PC-3 (cell line): ENCODE results near the gene ITPRIP. TPM values are rescaled to one million over a fixed set of nuclear protein-coding genes. Genes with fewer than 3 reads are reported as not detected.

Experiments
- ATAC-seq: fragments of 200-7000 bp; cut with Tn5 transposase; 2 replicates; pipeline ENCODE4 v1.9.1; 2020; ENCODE audit warnings: mild to moderate bottlenecking, moderate library complexity
- BruUV-seq: library from RNA; stranded (reverse); fragments of 400-500 nt; replicated peaks from 2 replicates; lab custom pipeline; 2021; lab: Mats Ljungman, UMichigan
- CTCF ChIA-PET: fragments of 300-600 bp; sonication (Branson Sonifier 250); formaldehyde crosslinking; loops from one replicate; lab custom pipeline; 2022; ENCODE audit warnings: antibody characterized with exemption; lab: Charles Lee
- POLR2A ChIA-PET: fragments of 300-600 bp; sonication (Branson Sonifier 250); formaldehyde crosslinking; loops from one replicate; lab custom pipeline; 2022; ENCODE audit warnings: antibody characterized with exemption; ENCODE audit not compliant: unreplicated experiment; lab: Charles Lee
- DNase-seq: peaks from one replicate; pipeline ENCODE4 v3.0.0-alpha.2; 2015
- H2AFZ ChIP-seq: fragments of 300-600 bp; sonication (generic); 2 replicates; pipeline ENCODE4 v1.6.0; 2016; ENCODE audit warnings: antibody characterized with exemption, low read length
- H3F3A ChIP-seq: fragments of 300-600 bp; sonication (generic); one replicate; pipeline ENCODE4 v1.6.0; 2017; ENCODE audit warnings: antibody characterized with exemption, low read length, control low read depth, mild to moderate bottlenecking; ENCODE audit not compliant: unreplicated experiment
- H3K27ac ChIP-seq: fragments of 300-600 bp; sonication (generic); 2 replicates; pipeline ENCODE4 v1.5.1; 2016; ENCODE audit warnings: mild to moderate bottlenecking, low read length
- H3K27me3 ChIP-seq: fragments of 300-600 bp; sonication (generic); 2 replicates; pipeline ENCODE4 v1.6.1; 2016; ENCODE audit warnings: low read length, mixed read lengths
- H3K36me3 ChIP-seq: fragments of 300-600 bp; sonication (generic); 2 replicates; pipeline ENCODE4 v1.6.1; 2016; ENCODE audit warnings: low read depth, mixed run types, low read length, mixed read lengths
- H3K4me1 ChIP-seq: fragments of 300-600 bp; sonication (generic); 2 replicates; pipeline ENCODE4 v1.5.1; 2016; ENCODE audit warnings: low read length; ENCODE audit not compliant: insufficient read depth
- H3K4me2 ChIP-seq: fragments of 300-600 bp; sonication (generic); 2 replicates; pipeline ENCODE4 v1.6.0; 2016; ENCODE audit warnings: low read length
- H3K4me3 ChIP-seq: fragments of 300-600 bp; sonication (generic); 2 replicates; pipeline ENCODE4 v1.5.1; 2016; ENCODE audit warnings: mild to moderate bottlenecking, low read length, mixed read lengths
- H3K79me2 ChIP-seq: fragments of 300-600 bp; sonication (generic); 2 replicates; pipeline ENCODE4 v1.6.1; 2017; ENCODE audit warnings: low read length, mixed read lengths
- H3K9ac ChIP-seq: fragments of 300-600 bp; sonication (generic); 2 replicates; pipeline ENCODE4 v1.6.0; 2016; ENCODE audit warnings: mild to moderate bottlenecking, low read length
- H3K9me2 ChIP-seq: fragments of 300-600 bp; sonication (generic); replicated peaks from 2 replicates; pipeline ENCODE4 v1.6.1; 2016; ENCODE audit warnings: mixed run types, low read length, mixed read lengths
- H3K9me3 ChIP-seq: fragments of 300-600 bp; sonication (generic); 2 replicates; pipeline ENCODE4 v1.6.1; 2016; ENCODE audit warnings: low read length, mixed read lengths
- H4K20me1 ChIP-seq: fragments of 300-600 bp; sonication (generic); 2 replicates; pipeline ENCODE4 v1.6.1; 2016; ENCODE audit warnings: low read length, mixed read lengths
- CTCF ChIP-seq: fragments of 300-600 bp; sonication (generic); conservative IDR thresholded peaks from 2 replicates; pipeline ENCODE4 v1.5.1; 2017; ENCODE audit warnings: antibody characterized with exemption, low read depth, mild to moderate bottlenecking, low read length
- EZH2 ChIP-seq: fragments of 300-600 bp; sonication (generic); IDR thresholded peaks from one replicate; pipeline ENCODE4 v1.6.1; 2017; ENCODE audit warnings: antibody characterized with exemption, mild to moderate bottlenecking, low read length; ENCODE audit not compliant: unreplicated experiment
- EZH2phosphoT487 ChIP-seq: fragments of 300-600 bp; sonication (generic); IDR thresholded peaks from 2 replicates; pipeline ENCODE4 v1.6.1; 2018; ENCODE audit warnings: mild to moderate bottlenecking, antibody characterized with exemption, low read length, borderline replicate concordance
- intact Hi-C: fragments of 100-400 bp; cut with micrococcal nuclease; formaldehyde crosslinking; loops from 2 replicates; pipeline ENCODE4 v1.9.0; 2023
- total RNA-seq: library from RNA; depleted of rRNA; stranded (reverse); fragments of >200 nt; gene quantifications from 2 replicates; pipeline ENCODE4 v1.2.3, GENCODE V29; 2014

ITPRIP gene
- total RNA-seq, 1 experiment from 2014 or later: 7.0 TPM

- intact Hi-C loops: no loop called here
- Histone ChIP-seq H3K4me3 (peak within 1 kb of the TSS; percentile 100), H3K9me2 (no peaks in the 10 kb centered on the region), H3K9ac (peak within 1 kb of the TSS; percentile 92), H3K9me3 (no peaks in the 10 kb centered on the region), H2AFZ (peak within 1 kb of the TSS; percentile 91), H3K36me3 (peaks cover 12% of the 10 kb centered on the region), H3K79me2 (peaks cover 48% of the 10 kb centered on the region), H3F3A (no peaks in the 10 kb centered on the region), H3K27me3 (no peaks in the 10 kb centered on the region), H3K27ac (peak within 1 kb of the TSS; percentile 51), H3K4me2 (peak within 1 kb of the TSS; percentile 93), H4K20me1 (no peaks in the 10 kb centered on the region), H3K4me1 (peaks cover 19% of the 10 kb centered on the region)
- TSS peak; percentile 92 for BruUV-seq
- no peak for TF ChIP-seq CTCF
- no peak for TF ChIP-seq EZH2phosphoT487
- TF ChIP-seq EZH2: no peak
- ChIA-PET POLR2A (interaction anchor here (0.9 kb wide), 1 partner anchor 147 kb away, joined by 6 read pairs; the partner anchor contains the start of gene SFR1), CTCF (no interaction called here)
- DNase-seq (peak; percentile 96), ATAC-seq (peak; percentile 99)
These were observed 69.3 kb downstream of the ITPRIP start, which contains the start of gene GSTO2 for GRCh38 chr10:104268713-104269645. Gene GSTO2 (plus strand): TSS chr10:104269184. CDS start chr10:104274916, 5,732 bp downstream.

GRCh38 chr10:104268405-104268712 lies 69.9 kb downstream of the ITPRIP start:
- POLR2A ChIA-PET: interaction anchor here (0.9 kb wide), 1 partner anchor 146 kb away, joined by 6 read pairs; the partner anchor contains the start of gene SFR1

More at GRCh38 chr10:104268405-104268712, 69.9 kb downstream of the ITPRIP start:
- CTCF ChIA-PET: no interaction called here
- Histone ChIP-seq H3K9me3 (no peaks in the 10 kb centered on the region), H3K79me2 (peaks cover 54% of the 10 kb centered on the region), H3K4me1 (peaks cover 19% of the 10 kb centered on the region), H3K27me3 (no peaks in the 10 kb centered on the region), H3K36me3 (peaks cover 16% of the 10 kb centered on the region), H3F3A (no peaks in the 10 kb centered on the region), H3K27ac (peak overlapping the region; percentile 51), H3K9ac (peak overlapping the region; percentile 92), H3K4me2 (peak overlapping the region; percentile 93), H3K4me3 (peak overlapping the region; percentile 100), H4K20me1 (no peaks in the 10 kb centered on the region), H2AFZ (peak overlapping the region; percentile 91), H3K9me2 (no peaks in the 10 kb centered on the region)
- intact Hi-C loops: no loop called here
- DNase-seq (no peak), ATAC-seq (peak; percentile 2)
- TF ChIP-seq EZH2 (no peak), CTCF (no peak), EZH2phosphoT487 (no peak)
- BruUV-seq: TSS peak; percentile 80
